GM12801 (cell line): ENCODE results near the gene SGO2.

ENCODE experiments used
- TF ChIP-seq, protein P1 (sequence below): IDR thresholded peaks from one replicate; pipeline ENCODE4 v1.5.1; 2011; ENCODE audit warnings: control low read depth; ENCODE audit not compliant: insufficient read length; ENCODE audit errors: extremely low read depth

Gene SGO2, protein sequence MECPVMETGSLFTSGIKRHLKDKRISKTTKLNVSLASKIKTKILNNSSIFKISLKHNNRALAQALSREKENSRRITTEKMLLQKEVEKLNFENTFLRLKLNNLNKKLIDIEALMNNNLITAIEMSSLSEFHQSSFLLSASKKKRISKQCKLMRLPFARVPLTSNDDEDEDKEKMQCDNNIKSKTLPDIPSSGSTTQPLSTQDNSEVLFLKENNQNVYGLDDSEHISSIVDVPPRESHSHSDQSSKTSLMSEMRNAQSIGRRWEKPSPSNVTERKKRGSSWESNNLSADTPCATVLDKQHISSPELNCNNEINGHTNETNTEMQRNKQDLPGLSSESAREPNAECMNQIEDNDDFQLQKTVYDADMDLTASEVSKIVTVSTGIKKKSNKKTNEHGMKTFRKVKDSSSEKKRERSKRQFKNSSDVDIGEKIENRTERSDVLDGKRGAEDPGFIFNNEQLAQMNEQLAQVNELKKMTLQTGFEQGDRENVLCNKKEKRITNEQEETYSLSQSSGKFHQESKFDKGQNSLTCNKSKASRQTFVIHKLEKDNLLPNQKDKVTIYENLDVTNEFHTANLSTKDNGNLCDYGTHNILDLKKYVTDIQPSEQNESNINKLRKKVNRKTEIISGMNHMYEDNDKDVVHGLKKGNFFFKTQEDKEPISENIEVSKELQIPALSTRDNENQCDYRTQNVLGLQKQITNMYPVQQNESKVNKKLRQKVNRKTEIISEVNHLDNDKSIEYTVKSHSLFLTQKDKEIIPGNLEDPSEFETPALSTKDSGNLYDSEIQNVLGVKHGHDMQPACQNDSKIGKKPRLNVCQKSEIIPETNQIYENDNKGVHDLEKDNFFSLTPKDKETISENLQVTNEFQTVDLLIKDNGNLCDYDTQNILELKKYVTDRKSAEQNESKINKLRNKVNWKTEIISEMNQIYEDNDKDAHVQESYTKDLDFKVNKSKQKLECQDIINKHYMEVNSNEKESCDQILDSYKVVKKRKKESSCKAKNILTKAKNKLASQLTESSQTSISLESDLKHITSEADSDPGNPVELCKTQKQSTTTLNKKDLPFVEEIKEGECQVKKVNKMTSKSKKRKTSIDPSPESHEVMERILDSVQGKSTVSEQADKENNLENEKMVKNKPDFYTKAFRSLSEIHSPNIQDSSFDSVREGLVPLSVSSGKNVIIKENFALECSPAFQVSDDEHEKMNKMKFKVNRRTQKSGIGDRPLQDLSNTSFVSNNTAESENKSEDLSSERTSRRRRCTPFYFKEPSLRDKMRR

GRCh38 chr2:200525882-200526651, at the start of gene SGO2:
TSS of gene SGO2 (plus strand) at chr2:200526207. CDS start at chr2:200532976, 6,769 bp downstream.
- TF ChIP-seq, protein P1, sequence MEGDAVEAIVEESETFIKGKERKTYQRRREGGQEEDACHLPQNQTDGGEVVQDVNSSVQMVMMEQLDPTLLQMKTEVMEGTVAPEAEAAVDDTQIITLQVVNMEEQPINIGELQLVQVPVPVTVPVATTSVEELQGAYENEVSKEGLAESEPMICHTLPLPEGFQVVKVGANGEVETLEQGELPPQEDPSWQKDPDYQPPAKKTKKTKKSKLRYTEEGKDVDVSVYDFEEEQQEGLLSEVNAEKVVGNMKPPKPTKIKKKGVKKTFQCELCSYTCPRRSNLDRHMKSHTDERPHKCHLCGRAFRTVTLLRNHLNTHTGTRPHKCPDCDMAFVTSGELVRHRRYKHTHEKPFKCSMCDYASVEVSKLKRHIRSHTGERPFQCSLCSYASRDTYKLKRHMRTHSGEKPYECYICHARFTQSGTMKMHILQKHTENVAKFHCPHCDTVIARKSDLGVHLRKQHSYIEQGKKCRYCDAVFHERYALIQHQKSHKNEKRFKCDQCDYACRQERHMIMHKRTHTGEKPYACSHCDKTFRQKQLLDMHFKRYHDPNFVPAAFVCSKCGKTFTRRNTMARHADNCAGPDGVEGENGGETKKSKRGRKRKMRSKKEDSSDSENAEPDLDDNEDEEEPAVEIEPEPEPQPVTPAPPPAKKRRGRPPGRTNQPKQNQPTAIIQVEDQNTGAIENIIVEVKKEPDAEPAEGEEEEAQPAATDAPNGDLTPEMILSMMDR: no peak

GRCh38 chr2:200476836-200477235, 49.2 kb upstream of the SGO2 start:
- TF ChIP-seq, protein P1: no peak

GRCh38 chr2:200477667-200478131, 48.3 kb upstream of the SGO2 start:
- TF ChIP-seq, protein P1: no peak

DNA sequence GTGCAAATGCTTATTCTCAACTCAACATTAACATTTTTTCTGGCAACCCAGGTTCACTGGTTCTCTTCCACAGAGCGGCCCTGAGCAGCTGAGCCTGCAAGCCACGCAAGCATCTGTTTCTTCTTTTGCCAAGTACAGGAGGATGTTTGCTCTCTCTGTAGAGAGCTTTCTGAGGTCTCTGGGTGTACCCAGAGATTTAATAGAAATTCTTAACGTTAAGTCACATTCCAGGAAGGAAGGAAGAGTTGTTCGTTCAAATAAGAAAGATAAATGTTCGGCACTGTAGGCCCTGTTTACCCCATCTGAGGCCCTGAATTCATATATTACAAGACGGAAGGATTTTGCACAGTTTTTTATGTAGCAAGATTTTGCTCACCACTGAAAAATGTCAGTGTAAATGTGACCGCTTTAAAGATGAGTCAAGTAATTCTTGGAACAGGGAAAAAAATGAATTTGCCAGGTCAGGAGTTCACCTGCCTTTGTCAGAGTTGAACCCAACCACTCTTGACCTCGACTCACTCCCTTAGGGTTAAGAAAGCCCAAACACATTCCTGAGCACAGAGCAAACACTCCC, 46.2 kb upstream of the SGO2 start:
- TF ChIP-seq, protein P1: no peak

- TF ChIP-seq, protein P1: no peak
These were observed 43.8 kb upstream of the SGO2 start for GRCh38 chr2:200482194-200482593.

- TF ChIP-seq, protein P1: no peak
These were observed 42.2 kb upstream of the SGO2 start for GRCh38 chr2:200483729-200484198.
